Measurements from ENCODE around the gene NKD2. TPM values are rescaled to one million over a fixed set of nuclear protein-coding genes. Genes with fewer than 3 reads are reported as not detected.
A peak's percentile ranks its signal among the peaks of the same experiment; 100 is the strongest.

The NKD2 gene
- total and polyA plus RNA-seq, 2 experiments from 2014 or later: 9.0 to 11.9 TPM

DNA sequence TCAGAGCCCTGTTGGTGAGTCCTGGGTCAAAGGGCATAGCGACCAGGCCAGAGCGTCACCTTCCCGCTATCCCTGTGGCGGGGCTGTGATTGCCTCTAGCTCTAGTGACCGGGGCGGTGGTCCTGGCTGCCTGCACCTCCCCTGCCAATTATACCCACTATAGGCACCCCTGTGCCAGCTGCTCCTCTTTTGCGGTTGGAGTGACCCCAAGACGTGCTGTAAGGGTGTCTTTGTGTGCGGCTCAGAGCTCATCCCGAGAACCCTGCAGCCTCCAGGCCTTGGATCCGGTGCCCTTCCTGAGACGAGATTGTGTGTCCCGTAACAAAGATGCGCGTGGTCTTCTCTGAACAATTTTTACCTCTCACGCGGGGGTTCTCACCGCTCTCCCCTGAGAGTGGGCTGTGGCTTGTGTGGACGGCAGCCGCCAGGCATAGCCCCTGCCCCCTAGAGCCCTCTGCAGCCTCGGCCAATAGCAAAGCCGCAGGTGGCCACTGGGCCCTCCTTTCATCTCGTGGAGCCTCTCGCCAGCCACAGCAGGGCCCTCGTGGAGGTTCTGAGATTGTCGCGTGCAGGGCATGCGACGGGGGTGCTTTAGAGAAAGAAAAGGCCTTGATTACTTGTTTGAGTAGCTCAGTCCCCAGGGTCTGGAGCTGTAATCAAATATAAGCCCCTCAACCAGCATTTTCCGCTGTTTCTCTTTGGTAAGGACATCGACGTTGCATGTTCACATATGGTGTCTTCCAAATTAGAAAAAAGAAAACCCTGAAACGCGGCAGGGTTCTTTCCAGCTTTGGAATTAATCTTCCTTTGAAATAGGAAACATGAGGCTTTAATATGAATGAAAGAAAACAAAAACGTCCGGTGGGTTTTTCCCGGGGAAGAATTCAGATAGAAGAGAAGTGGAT is 10.7 kb downstream of the NKD2 start (continued):
- TF ChIP-seq, protein P1, sequence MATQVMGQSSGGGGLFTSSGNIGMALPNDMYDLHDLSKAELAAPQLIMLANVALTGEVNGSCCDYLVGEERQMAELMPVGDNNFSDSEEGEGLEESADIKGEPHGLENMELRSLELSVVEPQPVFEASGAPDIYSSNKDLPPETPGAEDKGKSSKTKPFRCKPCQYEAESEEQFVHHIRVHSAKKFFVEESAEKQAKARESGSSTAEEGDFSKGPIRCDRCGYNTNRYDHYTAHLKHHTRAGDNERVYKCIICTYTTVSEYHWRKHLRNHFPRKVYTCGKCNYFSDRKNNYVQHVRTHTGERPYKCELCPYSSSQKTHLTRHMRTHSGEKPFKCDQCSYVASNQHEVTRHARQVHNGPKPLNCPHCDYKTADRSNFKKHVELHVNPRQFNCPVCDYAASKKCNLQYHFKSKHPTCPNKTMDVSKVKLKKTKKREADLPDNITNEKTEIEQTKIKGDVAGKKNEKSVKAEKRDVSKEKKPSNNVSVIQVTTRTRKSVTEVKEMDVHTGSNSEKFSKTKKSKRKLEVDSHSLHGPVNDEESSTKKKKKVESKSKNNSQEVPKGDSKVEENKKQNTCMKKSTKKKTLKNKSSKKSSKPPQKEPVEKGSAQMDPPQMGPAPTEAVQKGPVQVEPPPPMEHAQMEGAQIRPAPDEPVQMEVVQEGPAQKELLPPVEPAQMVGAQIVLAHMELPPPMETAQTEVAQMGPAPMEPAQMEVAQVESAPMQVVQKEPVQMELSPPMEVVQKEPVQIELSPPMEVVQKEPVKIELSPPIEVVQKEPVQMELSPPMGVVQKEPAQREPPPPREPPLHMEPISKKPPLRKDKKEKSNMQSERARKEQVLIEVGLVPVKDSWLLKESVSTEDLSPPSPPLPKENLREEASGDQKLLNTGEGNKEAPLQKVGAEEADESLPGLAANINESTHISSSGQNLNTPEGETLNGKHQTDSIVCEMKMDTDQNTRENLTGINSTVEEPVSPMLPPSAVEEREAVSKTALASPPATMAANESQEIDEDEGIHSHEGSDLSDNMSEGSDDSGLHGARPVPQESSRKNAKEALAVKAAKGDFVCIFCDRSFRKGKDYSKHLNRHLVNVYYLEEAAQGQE (IDR thresholded peaks at IDR 0.05; ENCODE audit: unreplicated experiment): no peak

DNA sequence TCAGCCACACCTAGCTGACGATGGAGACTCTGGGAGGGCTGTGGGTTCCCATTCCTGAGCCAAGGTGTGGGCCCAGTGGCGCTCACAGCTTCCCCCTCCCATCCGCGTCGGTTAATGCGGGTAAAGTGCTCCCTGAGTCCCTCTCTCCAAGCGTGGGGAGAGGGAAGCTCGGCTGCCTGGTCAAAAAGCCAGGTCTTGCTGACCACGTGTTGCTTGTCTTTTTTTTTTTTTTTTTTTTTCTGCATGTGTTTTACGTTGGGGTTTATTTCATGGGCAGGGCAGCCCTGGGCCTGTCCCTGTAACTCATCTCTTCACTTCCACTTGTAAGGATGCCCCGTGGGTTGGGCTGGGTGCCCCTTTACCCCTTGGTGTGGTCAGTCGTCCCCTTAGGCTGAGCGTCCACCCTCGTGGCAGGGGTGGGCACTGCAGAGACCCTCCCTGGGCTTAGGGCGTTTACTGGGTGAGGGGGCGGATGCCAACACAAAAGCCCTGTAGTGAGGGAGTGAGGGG is 11.9 kb downstream of the NKD2 start:
- Mint-ChIP-seq H3K9me3 (no peaks in the 10 kb centered on the region), H3K4me1 (peaks cover 12% of the 10 kb centered on the region), H3K27ac (peak overlapping the region; percentile 10; the same call in 1 of the 2 replicates), H3K4me3 (no peak overlapping the region), H3K36me3 (ENCODE audit: low read depth) (no peaks in the 10 kb centered on the region; the same call in 2 of the 3 replicates), H3K27me3 (ENCODE audit: insufficient read depth, low read depth, poor library complexity) (peaks cover 8% of the 10 kb centered on the region)
- no peaks in the 10 kb centered on the region; the same call in 1 of the 2 replicates for H3K4me1 ChIP-seq (ENCODE audit: insufficient read depth)
- H3F3A ChIP-seq (replicated peaks; ENCODE audit: low read depth): no peaks in the 10 kb centered on the region; the same call in 1 of the 2 replicates
- no peaks in the 10 kb centered on the region for H3K9me2 ChIP-seq (ENCODE audit: insufficient read depth)
- DNase-seq (ENCODE audit: low spot score) (no peak), ATAC-seq (peak; percentile 20)
- no peak overlapping the region for H2AFZ ChIP-seq
- H3K27me3 ChIP-seq (ENCODE audit: insufficient read depth): no peaks in the 10 kb centered on the region
- H3K4me3 ChIP-seq: no peak overlapping the region
- no peaks in the 10 kb centered on the region for H3K79me2 ChIP-seq (replicated peaks; ENCODE audit: insufficient read depth)
- no peaks in the 10 kb centered on the region for H4K20me1 ChIP-seq (replicated peaks; ENCODE audit: insufficient read depth)
- H3K4me2 ChIP-seq: no peak overlapping the region
- no peaks in the 10 kb centered on the region for H3K36me3 ChIP-seq (ENCODE audit: insufficient read depth)
- no peak overlapping the region for H3K27ac ChIP-seq (ENCODE audit: low read depth)
- TF ChIP-seq JUNB (IDR thresholded peaks at IDR 0.05; ENCODE audit: unreplicated experiment) (no peak), NANOG (IDR thresholded peaks at IDR 0.05; ENCODE audit: borderline replicate concordance) (no peak), EZH2 (IDR thresholded peaks at IDR 0.05; ENCODE audit: low read depth, unreplicated experiment) (no peak), STAT1 (IDR thresholded peaks at IDR 0.05; ENCODE audit: unreplicated experiment) (no peak), CREB1 (CRISPR knock-in tag; IDR thresholded peaks at IDR 0.05; ENCODE audit: low read depth) (no peak), ZNF114 (CRISPR knock-in tag; IDR thresholded peaks at IDR 0.05) (no peak), POLR2AphosphoS5 (IDR thresholded peaks at IDR 0.05; ENCODE audit: low read depth) (no peak)
- TF ChIP-seq, protein P2, sequence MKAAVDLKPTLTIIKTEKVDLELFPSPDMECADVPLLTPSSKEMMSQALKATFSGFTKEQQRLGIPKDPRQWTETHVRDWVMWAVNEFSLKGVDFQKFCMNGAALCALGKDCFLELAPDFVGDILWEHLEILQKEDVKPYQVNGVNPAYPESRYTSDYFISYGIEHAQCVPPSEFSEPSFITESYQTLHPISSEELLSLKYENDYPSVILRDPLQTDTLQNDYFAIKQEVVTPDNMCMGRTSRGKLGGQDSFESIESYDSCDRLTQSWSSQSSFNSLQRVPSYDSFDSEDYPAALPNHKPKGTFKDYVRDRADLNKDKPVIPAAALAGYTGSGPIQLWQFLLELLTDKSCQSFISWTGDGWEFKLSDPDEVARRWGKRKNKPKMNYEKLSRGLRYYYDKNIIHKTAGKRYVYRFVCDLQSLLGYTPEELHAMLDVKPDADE (IDR thresholded peaks at IDR 0.05): no peak
- TF ChIP-seq, protein P1 (IDR thresholded peaks at IDR 0.05; ENCODE audit: unreplicated experiment): no peak
- TF ChIP-seq, protein P3, sequence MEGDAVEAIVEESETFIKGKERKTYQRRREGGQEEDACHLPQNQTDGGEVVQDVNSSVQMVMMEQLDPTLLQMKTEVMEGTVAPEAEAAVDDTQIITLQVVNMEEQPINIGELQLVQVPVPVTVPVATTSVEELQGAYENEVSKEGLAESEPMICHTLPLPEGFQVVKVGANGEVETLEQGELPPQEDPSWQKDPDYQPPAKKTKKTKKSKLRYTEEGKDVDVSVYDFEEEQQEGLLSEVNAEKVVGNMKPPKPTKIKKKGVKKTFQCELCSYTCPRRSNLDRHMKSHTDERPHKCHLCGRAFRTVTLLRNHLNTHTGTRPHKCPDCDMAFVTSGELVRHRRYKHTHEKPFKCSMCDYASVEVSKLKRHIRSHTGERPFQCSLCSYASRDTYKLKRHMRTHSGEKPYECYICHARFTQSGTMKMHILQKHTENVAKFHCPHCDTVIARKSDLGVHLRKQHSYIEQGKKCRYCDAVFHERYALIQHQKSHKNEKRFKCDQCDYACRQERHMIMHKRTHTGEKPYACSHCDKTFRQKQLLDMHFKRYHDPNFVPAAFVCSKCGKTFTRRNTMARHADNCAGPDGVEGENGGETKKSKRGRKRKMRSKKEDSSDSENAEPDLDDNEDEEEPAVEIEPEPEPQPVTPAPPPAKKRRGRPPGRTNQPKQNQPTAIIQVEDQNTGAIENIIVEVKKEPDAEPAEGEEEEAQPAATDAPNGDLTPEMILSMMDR (conservative IDR thresholded peaks at IDR 0.05; ENCODE audit: low read depth in 2 of 2): no peak

Data from GM23338 (cell line).